HepG2 (cell line): ENCODE results near the gene CCL19. TPM values are rescaled to one million over a fixed set of nuclear protein-coding genes. Genes with fewer than 3 reads are reported as not detected.
A peak's percentile ranks its signal among the peaks of the same experiment; 100 is the strongest.

ENCODE experiments used
- BRD4 ChIP-seq: sonication (generic); formaldehyde crosslinking; IDR thresholded peaks from 2 replicates; pipeline ENCODE4 v1.4.0; 2020; ENCODE audit warnings: missing genetic modification reagents
- ELF3 ChIP-seq: IDR thresholded peaks from 2 replicates; pipeline ENCODE4 v1.6.1; 2016; ENCODE audit warnings: missing genetic modification reagents, missing compliant biosample characterization
- ERF ChIP-seq: IDR thresholded peaks from 2 replicates; pipeline ENCODE4 v1.6.1; 2018; ENCODE audit warnings: missing biosample characterization, missing genetic modification reagents
- FLYWCH1 ChIP-seq: sonication (generic); formaldehyde crosslinking; IDR thresholded peaks from 2 replicates; pipeline ENCODE4 v1.8.1; 2023; ENCODE audit warnings: mild to moderate bottlenecking, missing genetic modification reagents
- FOXA1 ChIP-seq, 2 experiments: fragments of 450-650 bp in 1 of 2; sonication (generic) in 1 of 2; formaldehyde crosslinking in 1 of 2; IDR thresholded peaks; 2 replicates each; pipeline versions ENCODE4 v1.4.0 to v1.6.1; 2016 to 2020; ENCODE audit warnings: missing genetic modification reagents in 1 of 2
- FOXK2 ChIP-seq: fragments of 450-650 bp; IDR thresholded peaks from 2 replicates; pipeline ENCODE4 v1.6.1; 2016
- KDM5B ChIP-seq: sonication (generic); formaldehyde crosslinking; IDR thresholded peaks from 2 replicates; pipeline ENCODE4 v1.4.0; 2020; ENCODE audit warnings: missing genetic modification reagents, mild to moderate bottlenecking, borderline replicate concordance
- MTERF4 ChIP-seq: sonication (generic); formaldehyde crosslinking; IDR thresholded peaks from 2 replicates; pipeline ENCODE4 v1.8.0; 2023; ENCODE audit warnings: mild to moderate bottlenecking, missing genetic modification reagents
- NCOA2 ChIP-seq: sonication (generic); formaldehyde crosslinking; IDR thresholded peaks from 2 replicates; pipeline ENCODE4 v1.8.0; 2022; ENCODE audit warnings: inconsistent platforms
- NFIB ChIP-seq: sonication (generic); formaldehyde crosslinking; IDR thresholded peaks from 2 replicates; pipeline ENCODE4 v1.9.0; 2021; ENCODE audit warnings: missing genetic modification reagents, mild to moderate bottlenecking, borderline replicate concordance
- NFYC ChIP-seq: IDR thresholded peaks from 2 replicates; pipeline ENCODE4 v1.6.1; 2016; ENCODE audit warnings: missing genetic modification reagents, missing compliant biosample characterization
- NR2C2 ChIP-seq: sonication (generic); formaldehyde crosslinking; IDR thresholded peaks from 2 replicates; pipeline ENCODE4 v1.4.0; 2020; ENCODE audit warnings: missing genetic modification reagents, mild to moderate bottlenecking, moderate library complexity, borderline replicate concordance
- PATZ1 ChIP-seq: sonication (generic); formaldehyde crosslinking; IDR thresholded peaks from 2 replicates; pipeline ENCODE4 v1.4.0; 2020; ENCODE audit warnings: missing genetic modification reagents
- PHF8 ChIP-seq: sonication (generic); formaldehyde crosslinking; IDR thresholded peaks from 2 replicates; pipeline ENCODE4 v1.5.0; 2020; ENCODE audit warnings: missing genetic modification reagents
- RBAK ChIP-seq: sonication (generic); formaldehyde crosslinking; IDR thresholded peaks from 2 replicates; pipeline ENCODE4 v1.5.1; 2020; ENCODE audit warnings: mild to moderate bottlenecking, missing genetic modification reagents
- RFX1 ChIP-seq: fragments of 450-650 bp; IDR thresholded peaks from 2 replicates; pipeline ENCODE4 v1.6.1; 2017
- SKIL ChIP-seq: sonication (generic); formaldehyde crosslinking; IDR thresholded peaks from 2 replicates; pipeline ENCODE4 v1.8.0; 2022; ENCODE audit warnings: missing genetic modification reagents, mild to moderate bottlenecking, moderate library complexity, borderline replicate concordance
- STAG1 ChIP-seq: sonication (generic); formaldehyde crosslinking; IDR thresholded peaks from 2 replicates; pipeline ENCODE4 v1.4.0; 2020; ENCODE audit warnings: missing genetic modification reagents
- THAP9 ChIP-seq: sonication (generic); formaldehyde crosslinking; IDR thresholded peaks from 2 replicates; pipeline ENCODE4; 2020; ENCODE audit warnings: missing genetic modification reagents, mild to moderate bottlenecking, borderline replicate concordance
- ZNF333 ChIP-seq: sonication (generic); formaldehyde crosslinking; IDR thresholded peaks from 2 replicates; pipeline ENCODE4 v1.4.0; 2020; ENCODE audit warnings: mild to moderate bottlenecking, missing genetic modification reagents, borderline replicate concordance
- ZNF572 ChIP-seq: sonication (generic); formaldehyde crosslinking; IDR thresholded peaks from 2 replicates; pipeline ENCODE4 v1.5.1; 2020; ENCODE audit warnings: mild to moderate bottlenecking, missing genetic modification reagents
- ZNF839 ChIP-seq: sonication (generic); formaldehyde crosslinking; IDR thresholded peaks from 2 replicates; pipeline ENCODE4 v1.4.0; 2020; ENCODE audit warnings: missing genetic modification reagents, mild to moderate bottlenecking, borderline replicate concordance
- ZSCAN30 ChIP-seq: sonication (generic); formaldehyde crosslinking; IDR thresholded peaks from 2 replicates; pipeline ENCODE4 v1.5.0; 2020; ENCODE audit warnings: mild to moderate bottlenecking, missing genetic modification reagents
- polyA plus RNA-seq, 8 experiments: library from polyadenylated mRNA; depleted of rRNA in 3 of 8; stranded (reverse) in 7 of 8; unstranded in 1 of 8; fragments of >200 nt; fragmentation: Illumina TruSeq in 4 of 8; extraction: Trizol in 4 of 8; gene quantifications; 2 replicates each; pipeline versions ENCODE4 v1.2.1 to v1.2.3, GENCODE V29; 2011 to 2016; ENCODE audit warnings: low read depth in 4 of 8, missing spikeins in 1 of 8, mixed read lengths in 1 of 8; ENCODE audit not compliant: insufficient read depth in 1 of 8
- total RNA-seq, 5 experiments: library from RNA; depleted of rRNA; stranded (reverse); fragments of >200 nt; fragmentation: Illumina TruSeq; extraction: Trizol; gene quantifications; 2 replicates each; pipeline ENCODE4 v1.2.3, GENCODE V29; 2016; ENCODE audit warnings: low read depth in 1 of 5

Gene CCL19
- total and polyA plus RNA-seq, 2 of the 13 experiments (the other 11 are each of a cell fraction or from before 2014, with no cell fraction given), result not detected

GRCh38 chr9:34675048-34675714 is 15.9 kb downstream of the CCL19 start (continued):
- TF ChIP-seq ZNF839 (CRISPR knock-in tag), result no peak
- no peak for TF ChIP-seq NCOA2
- TF ChIP-seq FLYWCH1 (CRISPR knock-in tag), result no peak
- no peak for TF ChIP-seq ZNF572 (CRISPR knock-in tag)
- TF ChIP-seq FOXK2, result no peak
- no peak for TF ChIP-seq NFIB
- no peak for TF ChIP-seq BRD4 (CRISPR knock-in tag)
- TF ChIP-seq MTERF4 (CRISPR knock-in tag), result no peak
- TF ChIP-seq FOXA1 (IDR thresholded peaks at IDR 0.05), result no peak
- TF ChIP-seq FOXA1 (CRISPR knock-in tag; IDR thresholded peaks at IDR 0.05), result no peak
- TF ChIP-seq ERF (CRISPR knock-in tag), result peak; percentile 53; the same call in 1 of the 2 replicates
- no peak for TF ChIP-seq ZSCAN30 (CRISPR knock-in tag)
- peak; percentile 62 for TF ChIP-seq ELF3 (CRISPR knock-in tag)
- TF ChIP-seq RFX1, result no peak
- TF ChIP-seq ZNF333 (CRISPR knock-in tag), result peak; percentile 68; the same call in 1 of the 2 replicates
- no peak for TF ChIP-seq NFYC
- 0 out of 2 replicates have a peak, but pooled peaks have one; percentile 20 for TF ChIP-seq PATZ1 (CRISPR knock-in tag)
- TF ChIP-seq STAG1, result peak; percentile 95
- TF ChIP-seq THAP9 (CRISPR knock-in tag), result 0 out of 2 replicates have a peak, but pooled peaks have one; percentile 42
- no peak for TF ChIP-seq NR2C2 (CRISPR knock-in tag)
- TF ChIP-seq RBAK (CRISPR knock-in tag), result no peak
- no peak for TF ChIP-seq SKIL (CRISPR knock-in tag)
- TF ChIP-seq KDM5B (CRISPR knock-in tag), result peak; percentile 75; the same call in 1 of the 2 replicates
- TF ChIP-seq PHF8 (CRISPR knock-in tag), result 0 out of 2 replicates have a peak, but pooled peaks have one; percentile 19
